NT2/D1 (cell line): ENCODE data around the gene TTC16.

ENCODE experiments used
- YY1 ChIP-seq: IDR thresholded peaks from 2 replicates; pipeline ENCODE4 v1.6.1; 2011; ENCODE audit not compliant: insufficient read length, insufficient read depth
- ZNF274 ChIP-seq: IDR thresholded peaks from 2 replicates; pipeline ENCODE4 v1.6.1; 2011; ENCODE audit warnings: mild to moderate bottlenecking, low read depth, low read length

- TF ChIP-seq ZNF274 (no peak), YY1 (no peak)
Measured at GRCh38 chr9:127693143-127693542, 22.7 kb upstream of the TTC16 start.
